G401 (cell line): Measurements from ENCODE around the gene NCBP2L. TPM values are rescaled to one million over a fixed set of nuclear protein-coding genes. Genes with fewer than 3 reads are reported as not detected.
"Not testable (repeated sequence)": the region's sequence is repeated elsewhere in the genome, so short reads cannot be mapped to it uniquely, and the experiment has no call there.

Experiments
- DNase-seq: peaks from one replicate; pipeline ENCODE4 v3.0.0-alpha.2; 2015; ENCODE audit warnings: low spot score
- in situ Hi-C: cut with HindIII; loops from 2 replicates; pipeline ENCODE4 v1.10.0; 2016; ENCODE audit warnings: low sequenced_read_pairs, mixed read lengths
- total RNA-seq: library from RNA; depleted of rRNA; stranded (reverse); fragments of >200 nt; shearing (Covaris generic); gene quantifications from 2 replicates; pipeline ENCODE4 v1.2.3, GENCODE V29; 2014

Gene NCBP2L
- total RNA-seq, 1 experiment from 2014 or later = not detected

DNA sequence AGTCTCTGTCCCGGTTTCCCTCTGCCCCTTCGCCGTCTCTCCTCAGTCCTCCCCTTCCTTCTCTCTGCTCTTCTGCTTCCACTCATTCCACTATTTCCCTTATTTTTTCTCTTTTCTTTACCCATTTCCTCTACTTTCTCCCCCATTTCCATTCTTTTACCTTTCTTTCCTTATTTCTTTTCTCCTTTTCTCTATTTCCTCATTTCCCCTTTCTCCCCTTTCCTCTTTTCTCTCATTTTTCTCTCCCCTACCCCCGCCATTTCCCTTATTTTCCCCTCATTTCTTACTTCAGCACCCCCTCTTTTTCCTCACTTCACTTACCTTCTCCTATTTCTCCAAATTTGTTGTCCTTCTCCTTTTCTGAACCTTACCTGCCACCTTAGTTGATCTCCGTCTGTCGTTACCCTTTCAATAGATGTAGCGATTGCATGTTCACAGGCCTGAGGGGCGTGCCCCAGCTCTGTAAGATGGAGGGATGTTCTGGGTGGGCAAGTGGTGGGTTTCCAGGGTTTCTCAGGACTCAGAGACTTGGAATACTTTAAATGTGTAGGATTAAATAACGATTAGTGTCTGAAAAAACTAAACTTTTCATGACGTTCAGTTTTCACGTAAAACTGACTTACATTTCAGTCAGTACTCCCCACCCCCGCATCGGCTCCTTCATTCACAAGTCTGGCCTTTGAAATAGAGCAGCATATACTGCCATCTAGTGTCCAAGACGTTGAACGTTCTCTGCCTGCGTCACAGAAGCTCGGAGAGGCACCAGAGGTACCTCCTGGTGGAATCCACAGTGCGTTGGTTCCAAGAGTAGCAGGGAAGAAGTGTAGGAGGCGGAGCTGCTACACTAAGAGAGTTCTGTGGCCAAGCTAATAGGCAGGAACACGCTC, 641 bp upstream of the NCBP2L start:
- peak; percentile 92 for DNase-seq
- in situ Hi-C loops = no loop called here

DNA sequence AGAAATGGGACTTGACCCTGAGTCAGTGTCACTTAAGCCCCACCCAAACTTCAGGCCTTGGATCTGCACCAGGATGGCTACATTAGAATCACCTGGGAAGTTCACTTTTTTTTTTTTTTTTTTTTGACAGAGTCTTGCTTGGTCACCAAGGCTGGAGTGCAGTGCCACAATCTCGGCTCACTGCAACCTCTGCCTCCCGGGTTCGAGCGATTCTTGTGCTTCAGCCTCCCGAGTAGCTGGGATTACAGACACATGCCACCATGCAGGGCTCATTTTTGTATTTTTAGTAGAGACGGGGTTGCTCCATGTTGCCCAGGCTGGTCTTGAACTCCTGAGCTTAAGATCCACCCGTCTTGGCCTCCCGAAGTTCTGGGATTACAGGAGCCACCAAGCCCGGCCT, 3.0 kb downstream of the NCBP2L start:
- in situ Hi-C loops = no loop called here

DNA sequence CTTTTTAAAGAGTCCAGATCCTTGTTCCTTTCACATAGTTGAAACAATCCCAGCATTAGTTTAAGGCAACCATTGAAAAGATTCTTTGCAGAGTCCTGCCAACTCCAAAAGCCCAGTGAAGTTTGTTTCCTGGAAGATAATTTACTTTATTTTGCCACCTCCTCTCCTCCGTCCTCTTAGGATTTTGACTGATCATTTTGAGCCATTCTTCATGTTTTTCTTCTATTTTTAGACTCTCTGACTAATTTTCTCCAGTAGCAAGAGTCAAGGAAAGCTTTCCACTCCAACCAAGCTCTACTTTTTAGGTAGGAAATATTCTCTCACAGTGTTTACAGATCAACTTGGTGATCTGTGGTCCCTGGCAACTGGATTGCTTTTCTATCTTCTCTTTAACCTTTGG, 10.3 kb downstream of the NCBP2L start:
- DNase-seq = no peak
- in situ Hi-C loops = no loop called here

More for the DNA sequence above, 3.0 kb downstream of the NCBP2L start:
- no peak for DNase-seq

DNA sequence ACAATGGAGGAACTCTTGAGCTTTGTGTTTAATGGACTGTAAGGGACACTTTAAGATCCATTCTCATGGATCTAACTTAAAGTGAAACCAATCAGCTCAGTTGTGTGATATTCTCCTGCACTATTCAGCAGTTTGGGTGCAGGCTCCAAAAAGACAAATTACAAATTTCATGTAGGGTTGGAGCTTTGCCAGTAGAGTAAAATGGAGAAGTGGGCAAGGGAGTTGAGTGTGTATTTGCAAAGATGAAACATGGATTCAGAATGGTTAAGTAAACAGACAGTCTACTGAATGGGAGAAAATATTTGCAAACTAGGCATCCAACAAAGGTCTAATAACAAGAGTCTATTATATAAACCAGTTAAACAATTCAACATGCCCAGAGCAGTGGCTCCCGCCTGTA, 26.9 kb downstream of the NCBP2L start:
- in situ Hi-C loops = no loop called here
- DNase-seq = no peak

DNA sequence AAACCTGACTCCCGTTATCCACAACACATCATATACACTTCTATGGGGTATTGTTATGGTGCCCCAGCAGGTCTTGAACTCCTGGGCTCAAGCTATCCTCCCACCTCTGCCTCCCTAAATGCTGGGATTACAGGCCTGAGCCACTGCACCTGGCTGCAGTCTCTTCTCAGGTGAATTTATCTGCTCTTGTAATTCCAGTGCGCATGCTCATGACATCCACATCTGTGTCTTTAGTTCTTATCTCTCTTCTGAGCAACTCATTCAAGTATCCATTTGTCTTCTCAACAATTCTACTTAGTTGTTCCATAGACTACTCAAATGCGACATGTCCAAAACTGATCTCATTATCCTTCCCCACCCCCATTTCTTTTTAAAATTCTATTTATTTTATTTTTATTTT, 27.6 kb downstream of the NCBP2L start:
- DNase-seq = no peak
- in situ Hi-C loops = no loop called here

DNA sequence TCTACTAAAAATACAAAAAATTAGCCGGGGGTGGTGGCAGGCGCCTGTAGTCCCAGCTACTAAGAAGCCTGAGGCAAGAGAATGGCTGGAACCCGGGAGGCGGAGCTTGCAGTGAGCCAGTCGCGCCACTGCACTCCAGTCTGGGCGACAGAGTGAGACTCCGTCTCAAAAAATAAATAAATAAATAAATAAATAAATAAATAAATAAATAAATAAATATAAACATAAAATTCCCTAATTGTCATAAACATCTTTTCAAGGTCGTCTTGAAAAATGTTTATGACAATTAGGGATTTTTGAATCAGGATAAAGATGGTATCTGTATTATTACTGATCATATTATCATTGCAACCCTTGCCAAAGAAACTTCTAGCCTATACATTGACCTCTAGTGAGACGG, 32.5 kb downstream of the NCBP2L start:
- DNase-seq, in situ Hi-C loops: not testable (repeated sequence)

DNA sequence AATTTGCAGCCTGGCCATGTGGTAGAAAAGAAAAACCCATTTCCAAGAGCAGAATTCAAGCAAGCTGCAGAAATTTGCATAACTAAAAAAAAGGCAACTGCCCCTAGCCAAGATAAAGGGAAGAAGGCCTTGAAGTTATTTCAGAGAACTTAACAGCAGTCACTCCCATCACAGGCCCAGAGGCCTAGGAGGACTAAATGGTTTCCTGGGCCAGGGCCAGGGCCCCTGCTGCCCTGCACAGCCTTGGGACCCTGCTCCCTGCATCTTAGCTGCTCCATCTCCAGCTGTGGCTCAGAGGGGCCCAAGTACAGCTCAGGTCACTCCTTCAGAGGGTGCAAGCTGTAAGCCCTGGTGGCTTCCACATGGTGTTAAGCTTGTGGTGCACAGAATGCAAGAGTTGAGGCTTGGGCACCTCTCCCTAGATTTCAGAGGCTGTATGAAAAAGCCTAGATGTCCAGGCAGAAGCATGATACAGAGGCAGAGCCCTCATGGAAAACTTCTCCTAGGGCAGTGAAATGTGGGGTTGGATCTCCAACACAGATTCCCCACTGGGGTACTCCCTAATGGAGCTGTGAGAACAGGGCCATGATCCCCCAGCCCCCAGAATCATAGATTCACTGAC, 41.5 kb downstream of the NCBP2L start:
- in situ Hi-C loops = no loop called here

DNA sequence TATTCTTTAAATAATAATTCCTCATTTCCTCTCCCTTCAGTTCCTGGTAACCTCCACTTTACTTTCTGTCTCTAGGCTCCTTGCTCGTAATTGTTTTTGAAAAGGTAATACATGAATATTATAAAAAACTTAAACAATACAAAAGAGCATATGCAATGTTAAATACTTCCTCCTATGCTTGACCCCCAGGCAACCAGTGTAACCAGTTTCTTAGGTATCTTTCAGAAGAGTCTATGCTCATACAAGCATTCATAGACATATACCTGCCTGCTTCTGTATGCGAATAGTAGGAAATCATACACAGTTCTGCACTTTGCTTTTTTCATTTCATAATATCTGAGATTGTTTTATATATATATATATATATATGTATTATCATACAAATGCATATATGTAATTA, 45.5 kb downstream of the NCBP2L start:
- in situ Hi-C loops = no loop called here
- no peak for DNase-seq

More for the DNA sequence above, 41.5 kb downstream of the NCBP2L start:
- no peak for DNase-seq

DNA sequence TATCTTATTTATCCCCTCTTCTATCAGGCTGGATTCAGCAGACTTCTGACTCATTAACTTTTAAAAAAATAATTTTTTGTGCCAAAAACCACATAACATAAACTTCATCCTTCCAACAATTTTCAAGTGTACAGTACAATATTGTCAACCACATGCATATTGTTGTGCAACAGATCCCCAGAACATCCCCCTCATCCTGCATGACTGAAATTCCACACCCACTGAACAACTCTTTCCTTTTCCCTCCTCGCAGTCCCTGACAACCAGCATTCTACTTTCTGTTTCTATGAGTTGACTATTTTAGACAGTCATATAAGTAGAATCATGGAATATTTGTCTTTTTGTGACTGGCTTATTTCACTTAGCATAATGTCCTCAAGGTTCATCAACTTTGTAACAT, 45.9 kb downstream of the NCBP2L start:
- in situ Hi-C loops = no loop called here
- DNase-seq = no peak

DNA sequence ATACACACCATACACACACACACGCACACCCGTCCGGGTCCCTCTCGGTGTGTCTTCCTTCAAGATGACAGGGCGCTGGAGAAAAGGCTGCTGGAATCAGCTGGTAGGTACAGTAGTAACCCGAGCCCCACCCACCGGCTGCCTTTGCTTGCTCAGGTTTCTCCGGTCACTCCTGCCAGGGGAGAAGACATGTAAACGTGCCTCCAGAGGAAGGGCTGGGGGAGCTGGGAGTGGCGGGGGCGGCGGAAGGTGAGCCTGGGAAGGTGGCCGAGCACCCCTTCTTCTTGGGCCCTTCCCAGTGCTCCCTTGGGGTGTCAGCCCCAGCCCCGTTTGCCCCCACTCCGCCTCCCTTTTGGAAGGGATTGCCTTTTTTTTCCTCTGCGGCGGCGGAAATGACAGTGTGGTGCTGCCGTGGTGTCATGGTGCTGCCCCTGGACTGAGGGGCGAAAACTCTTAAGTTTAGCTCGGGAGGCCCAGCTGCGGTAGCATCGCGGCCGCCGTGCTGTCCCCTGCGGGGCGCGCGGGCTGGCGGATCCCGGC, 48.2 kb downstream of the NCBP2L start, which contains the start of gene MID2:
Gene MID2, plus strand, starts transcription at position 169 of the 540 bp plus-strand sequence. CDS start 561 bp downstream, outside the sequence.
- peak; percentile 63 for DNase-seq
- in situ Hi-C loops = no loop called here

DNA sequence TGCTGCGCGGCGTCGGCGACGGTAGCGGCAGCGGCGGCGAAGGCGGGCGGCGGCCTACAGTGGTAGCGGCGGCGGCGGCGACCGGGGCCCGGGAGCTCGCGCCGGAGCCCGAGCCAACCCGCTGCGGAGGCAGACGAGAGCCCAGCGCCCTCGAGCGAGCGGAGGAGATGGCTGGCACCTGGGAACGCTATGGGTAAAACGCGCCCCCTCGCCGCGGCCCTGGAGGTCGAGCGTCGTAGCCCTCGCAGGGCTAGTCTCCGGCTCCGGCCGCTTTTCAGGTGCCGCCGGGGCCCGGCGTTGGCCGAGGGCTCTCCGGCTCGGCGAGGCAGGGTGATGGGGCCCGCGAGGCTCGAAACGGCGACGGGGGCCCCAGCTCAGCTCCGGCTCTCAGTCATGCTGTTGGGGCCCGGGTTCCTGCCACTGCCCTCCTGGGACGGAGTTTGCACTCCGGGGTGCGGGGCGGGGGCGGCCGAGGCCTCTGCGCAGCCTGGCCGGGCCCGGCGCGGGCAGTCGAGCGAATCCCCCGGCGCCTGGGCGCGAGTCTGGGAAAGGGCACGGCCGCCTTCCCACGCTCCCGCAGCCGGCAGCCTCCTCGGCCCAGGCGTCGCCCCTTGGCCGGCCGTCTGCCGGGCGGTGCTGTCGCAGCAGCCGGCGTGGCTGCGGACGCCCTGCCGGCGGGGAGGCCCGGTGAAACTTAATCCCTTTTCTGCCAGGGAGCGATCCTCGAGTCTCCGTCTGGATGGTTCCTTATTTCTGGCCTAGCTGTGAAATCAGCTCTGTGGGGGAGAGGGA, 48.9 kb downstream of the NCBP2L start:
- DNase-seq = peak; percentile 33
- in situ Hi-C loops = no loop called here

DNA sequence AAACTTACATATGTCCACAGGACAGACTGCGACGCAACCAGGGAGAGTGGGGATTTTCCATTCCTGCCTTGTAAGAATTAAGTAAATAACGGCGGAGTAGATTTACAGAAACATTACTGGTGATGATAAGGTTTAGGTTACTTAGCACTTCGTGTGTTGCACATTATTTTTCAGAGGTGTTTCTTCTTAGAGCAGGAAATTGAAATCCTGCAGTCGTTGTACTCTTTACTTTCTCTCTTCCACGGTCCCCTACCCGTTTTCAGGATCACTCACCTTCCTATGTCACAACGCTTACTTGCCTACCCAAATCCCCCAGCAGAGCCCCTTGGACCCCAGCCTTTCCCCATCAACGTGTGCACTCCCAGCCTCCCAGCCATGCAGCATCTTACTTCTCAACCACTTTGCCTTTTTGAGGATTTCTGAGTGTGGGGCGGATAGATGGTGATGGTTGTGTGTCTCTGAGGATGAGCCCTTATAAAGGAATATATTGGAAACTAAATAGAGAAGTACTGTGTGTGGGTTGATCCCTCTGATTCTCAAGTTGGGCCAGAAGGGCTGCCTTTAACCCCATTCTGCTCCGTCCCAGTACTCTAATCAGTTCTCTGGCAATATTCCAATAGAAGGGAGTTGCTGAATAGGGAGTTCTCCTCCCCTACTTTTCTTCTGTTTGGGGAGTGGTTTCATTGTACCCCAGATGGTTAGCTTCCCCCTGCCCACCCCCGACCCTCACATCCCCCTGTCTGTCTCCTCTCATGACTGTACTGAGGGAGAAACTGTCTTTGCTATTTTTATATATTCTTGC, 49.7 kb downstream of the NCBP2L start:
- DNase-seq = no peak
- in situ Hi-C loops = no loop called here

DNA sequence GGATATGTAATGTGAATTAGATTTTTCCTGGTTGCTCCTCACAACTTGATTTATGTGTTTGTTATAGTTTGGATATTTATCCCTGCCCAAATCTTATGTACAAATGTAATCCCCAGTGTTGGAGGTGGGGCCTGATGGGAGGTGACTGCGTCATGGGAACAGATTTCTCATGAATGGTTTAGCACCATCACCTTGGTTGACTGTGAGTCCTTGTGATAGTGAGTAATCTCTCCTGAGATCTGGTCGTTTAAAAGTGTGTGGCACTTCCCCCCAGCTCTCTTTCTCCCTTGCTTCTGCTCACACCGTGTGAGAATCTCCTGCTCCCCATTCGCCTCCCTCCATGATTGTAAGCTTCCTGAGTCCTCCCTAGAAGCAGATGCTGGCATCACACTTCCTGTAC, 50.3 kb downstream of the NCBP2L start:
- in situ Hi-C loops = no loop called here
- no peak for DNase-seq

DNA sequence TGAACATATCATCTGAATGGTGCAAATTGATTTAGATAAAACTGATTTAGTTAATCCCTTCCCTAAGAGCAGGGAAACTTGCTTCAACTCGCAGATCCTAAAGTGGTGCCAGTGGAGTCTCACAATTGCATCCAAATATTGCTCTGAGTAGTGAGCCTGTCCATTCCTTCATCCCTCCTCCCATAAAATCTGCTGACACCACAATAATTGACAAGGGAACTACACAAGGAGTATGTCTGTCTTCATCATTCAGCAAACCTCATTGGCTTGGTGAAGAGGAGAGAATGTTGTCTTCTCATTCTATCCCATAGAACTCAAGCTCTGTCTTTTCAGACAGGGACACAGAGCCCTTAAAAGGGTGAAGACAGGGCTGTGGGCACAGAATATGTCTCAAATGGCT, 52.3 kb downstream of the NCBP2L start:
- in situ Hi-C loops = no loop called here

DNA sequence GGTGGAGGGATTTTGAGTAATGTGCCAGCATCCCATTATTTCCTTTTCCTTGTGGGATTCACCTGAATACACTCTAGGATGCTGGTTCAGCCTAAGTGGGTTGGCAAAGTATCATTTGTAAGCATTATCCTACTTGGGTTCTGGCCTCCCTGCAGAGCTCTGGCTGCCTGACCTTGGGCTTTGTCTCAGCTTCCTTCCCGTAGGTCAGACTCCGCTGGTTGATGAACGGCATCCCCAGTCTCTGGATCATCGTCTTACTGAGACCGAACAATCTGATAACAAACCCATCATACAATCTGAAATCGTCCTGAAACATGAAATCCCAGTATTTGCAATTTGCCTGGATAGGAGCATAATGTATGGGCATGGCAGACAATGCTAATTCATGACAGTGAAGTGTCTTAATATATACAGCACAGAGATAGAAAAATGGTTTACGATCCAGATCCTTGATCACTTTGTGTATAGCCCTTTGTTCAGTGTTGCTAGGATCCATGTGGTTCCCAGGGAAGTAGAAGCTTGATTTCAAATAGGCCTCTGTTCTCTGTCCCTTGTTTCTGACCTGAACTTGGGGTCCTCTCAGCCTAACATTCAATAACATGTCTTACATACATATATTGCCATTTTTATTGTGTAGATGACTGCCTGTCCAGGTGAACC, 53.7 kb downstream of the NCBP2L start:
- in situ Hi-C loops = no loop called here
- no peak for DNase-seq

More for the DNA sequence above, 52.3 kb downstream of the NCBP2L start:
- no peak for DNase-seq

DNA sequence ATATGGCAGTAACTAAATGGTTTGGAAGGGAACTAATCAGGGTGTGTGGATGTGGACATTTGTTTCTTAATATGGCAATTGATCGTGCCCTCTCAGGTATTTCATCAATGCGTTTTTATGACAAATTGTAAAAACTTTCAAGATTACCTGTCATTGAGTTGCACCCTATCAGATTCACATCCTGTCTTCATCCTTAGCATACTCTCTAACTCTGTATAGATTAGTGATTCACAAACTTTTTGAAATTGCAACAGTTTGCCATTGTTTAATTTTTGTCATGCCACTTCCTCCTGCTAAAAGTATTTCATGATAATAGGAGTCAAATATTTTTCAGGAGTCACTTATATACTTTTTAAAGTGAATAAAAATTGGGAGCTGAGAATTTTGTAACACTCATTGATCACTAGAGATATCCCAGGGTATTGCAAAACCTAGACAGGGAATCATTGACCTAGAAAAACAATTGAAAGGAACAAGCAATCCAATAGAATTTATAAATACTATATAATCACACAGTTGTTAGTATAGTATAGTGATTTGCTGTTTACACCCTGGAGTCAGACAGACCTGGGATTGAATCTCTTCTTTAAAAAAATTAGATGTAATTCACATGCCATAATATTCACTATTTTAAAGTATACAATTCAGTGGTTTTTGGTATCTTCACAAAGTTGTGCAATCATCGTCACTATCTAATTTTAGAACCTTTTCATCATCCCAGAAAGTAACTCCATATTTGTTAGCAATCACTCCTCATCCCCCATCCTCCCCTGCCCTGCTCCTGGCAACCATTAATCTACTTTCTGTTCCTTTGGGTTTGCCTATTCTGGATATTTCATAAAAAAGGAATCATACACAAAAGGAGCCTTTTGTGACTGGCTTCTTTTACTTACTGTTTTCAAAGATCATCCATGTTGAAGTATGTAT, 57.0 kb downstream of the NCBP2L start:
- no peak for DNase-seq
- in situ Hi-C loops = no loop called here

DNA sequence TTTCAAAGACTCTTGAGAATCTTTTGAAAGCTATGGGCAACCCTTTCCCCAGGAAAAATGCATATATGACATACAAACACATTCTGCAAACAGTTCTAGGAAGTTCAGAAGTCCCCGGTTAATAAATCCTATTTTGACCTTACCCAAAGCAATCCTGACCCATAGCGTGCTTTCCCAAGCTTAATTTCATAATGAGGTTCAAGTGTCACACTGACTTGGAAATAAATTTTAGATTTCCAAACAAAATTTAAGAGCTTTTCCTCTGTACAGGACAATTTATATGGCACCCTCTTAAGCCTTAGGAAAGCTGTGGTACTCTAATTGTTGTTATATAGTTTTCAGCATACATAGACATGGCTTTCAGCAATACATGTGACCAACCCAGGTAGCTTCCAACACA, 59.4 kb downstream of the NCBP2L start:
- no peak for DNase-seq
- in situ Hi-C loops = no loop called here
